HFF-Myc (cell line): ENCODE data around the gene RAD54L2.

Source experiments
- DNase-seq: peaks from one replicate; pipeline ENCODE4 v3.0.0-alpha.2; 2011; ENCODE audit warnings: low read depth; ENCODE audit errors: extremely low read depth
- H3K4me3 ChIP-seq: replicated peaks from 2 replicates; pipeline ENCODE4 v1.5.1; 2011; ENCODE audit warnings: low read depth, mild to moderate bottlenecking, control low read depth, low read length
- TF ChIP-seq, protein P1 (sequence below): IDR thresholded peaks from 2 replicates; pipeline ENCODE4 v1.5.1; 2012; ENCODE audit warnings: mild to moderate bottlenecking, low read depth, low read length, control low read depth; ENCODE audit errors: missing control alignments

RAD54L2 gene

GRCh38 chr3:51538459-51539290 is at the start of gene RAD54L2:
RAD54L2 (plus strand) TSS chr3:51538719; CDS start chr3:51590421, 51,702 bp downstream.
- peak; percentile 35 for DNase-seq
- TF ChIP-seq, protein P1, sequence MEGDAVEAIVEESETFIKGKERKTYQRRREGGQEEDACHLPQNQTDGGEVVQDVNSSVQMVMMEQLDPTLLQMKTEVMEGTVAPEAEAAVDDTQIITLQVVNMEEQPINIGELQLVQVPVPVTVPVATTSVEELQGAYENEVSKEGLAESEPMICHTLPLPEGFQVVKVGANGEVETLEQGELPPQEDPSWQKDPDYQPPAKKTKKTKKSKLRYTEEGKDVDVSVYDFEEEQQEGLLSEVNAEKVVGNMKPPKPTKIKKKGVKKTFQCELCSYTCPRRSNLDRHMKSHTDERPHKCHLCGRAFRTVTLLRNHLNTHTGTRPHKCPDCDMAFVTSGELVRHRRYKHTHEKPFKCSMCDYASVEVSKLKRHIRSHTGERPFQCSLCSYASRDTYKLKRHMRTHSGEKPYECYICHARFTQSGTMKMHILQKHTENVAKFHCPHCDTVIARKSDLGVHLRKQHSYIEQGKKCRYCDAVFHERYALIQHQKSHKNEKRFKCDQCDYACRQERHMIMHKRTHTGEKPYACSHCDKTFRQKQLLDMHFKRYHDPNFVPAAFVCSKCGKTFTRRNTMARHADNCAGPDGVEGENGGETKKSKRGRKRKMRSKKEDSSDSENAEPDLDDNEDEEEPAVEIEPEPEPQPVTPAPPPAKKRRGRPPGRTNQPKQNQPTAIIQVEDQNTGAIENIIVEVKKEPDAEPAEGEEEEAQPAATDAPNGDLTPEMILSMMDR: no peak
- H3K4me3 ChIP-seq: peak within 1 kb of the TSS; percentile 85

GRCh38 chr3:51498876-51499738 is 39.4 kb upstream of the RAD54L2 start:
- peak overlapping the region; percentile 75 for H3K4me3 ChIP-seq
- peak; percentile 54 for DNase-seq
- TF ChIP-seq, protein P1: no peak

DNA sequence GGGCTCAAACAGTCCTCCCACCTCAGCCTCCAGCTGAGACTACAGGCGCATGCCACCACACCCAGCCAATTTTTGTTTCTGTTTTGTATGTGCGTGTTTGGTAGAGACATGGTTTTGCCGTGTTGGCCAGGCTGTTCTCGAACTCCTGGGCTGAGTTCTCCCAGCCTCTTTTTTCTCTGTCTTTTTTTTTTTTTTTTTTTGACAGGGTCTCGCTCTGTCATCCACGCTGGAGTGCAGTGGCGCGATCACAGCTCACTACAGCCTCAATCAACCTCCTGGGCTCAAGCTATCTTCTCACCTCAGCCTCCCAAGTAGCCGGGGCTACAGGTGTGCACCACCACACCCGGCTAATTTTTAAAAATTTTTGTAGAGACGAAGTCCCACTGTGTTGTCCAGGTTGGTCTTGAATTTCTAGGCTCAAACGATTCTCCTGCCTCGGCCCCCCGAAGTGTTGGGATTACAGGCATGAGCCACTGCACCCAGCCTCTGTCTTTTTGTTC is 37.8 kb upstream of the RAD54L2 start:
- peak overlapping the region; percentile 26 for H3K4me3 ChIP-seq
- DNase-seq: no peak
- TF ChIP-seq, protein P1: no peak

GRCh38 chr3:51501833-51502561 is 36.5 kb upstream of the RAD54L2 start:
- no peak overlapping the region for H3K4me3 ChIP-seq
- peak; percentile 47 for DNase-seq
- TF ChIP-seq, protein P1: peak; percentile 96

- no peak overlapping the region for H3K4me3 ChIP-seq
- DNase-seq: no peak
- TF ChIP-seq, protein P1: no peak
Measured at GRCh38 chr3:51502562-51502910, 36.0 kb upstream of the RAD54L2 start.

GRCh38 chr3:51503007-51503406 is 35.5 kb upstream of the RAD54L2 start:
- DNase-seq: no peak
- TF ChIP-seq, protein P1: no peak
- no peak overlapping the region for H3K4me3 ChIP-seq
